CD14-positive monocyte (primary cell): ENCODE data around the gene NAA25. TPM values are rescaled to one million over a fixed set of nuclear protein-coding genes. Genes with fewer than 3 reads are reported as not detected.

Experiments
- DNase-seq, 3 donors: peaks; one replicate each; pipeline ENCODE4 v3.0.0-alpha.2; 2011 to 2022
- H2AFZ ChIP-seq: 2 replicates; pipeline ENCODE4 v1.6.0; 2012; ENCODE audit warnings: mild to moderate bottlenecking, low read depth, low read length, inconsistent platforms; ENCODE audit not compliant: insufficient read depth, poor library complexity, severe bottlenecking
- H3K27ac ChIP-seq, 2 donors: 1 replicate in 1 of 2; 2 replicates in 1 of 2; pipeline ENCODE4 v1.5.1; 2012 to 2013; ENCODE audit warnings: low read length in 2 of 2, control low read depth in 1 of 2, inconsistent platforms in 1 of 2, low read depth in 1 of 2, mild to moderate bottlenecking in 1 of 2
- H3K27me3 ChIP-seq, 2 donors: one replicate each; pipeline versions ENCODE4 v1.6.0 to v1.6.1; 2011 to 2013; ENCODE audit warnings: low read length in 2 of 2; ENCODE audit not compliant: control insufficient read depth in 2 of 2, insufficient read depth in 2 of 2
- H3K36me3 ChIP-seq, 2 donors: replicated peaks in 1 of 2; 1 replicate in 1 of 2; 2 replicates in 1 of 2; pipeline versions ENCODE4 v1.5.1 to v1.6.1; 2012 to 2013; ENCODE audit warnings: low read length in 2 of 2, control low read depth in 1 of 2, inconsistent platforms in 1 of 2, mild to moderate bottlenecking in 1 of 2; ENCODE audit not compliant: insufficient read depth in 2 of 2, control insufficient read depth in 1 of 2
- H3K4me1 ChIP-seq, 2 donors: 1 replicate in 1 of 2; 2 replicates in 1 of 2; pipeline versions ENCODE4 v1.5.1 to v1.6.1; 2012 to 2013; ENCODE audit warnings: low read length in 2 of 2, control low read depth in 1 of 2, inconsistent platforms in 1 of 2, mild to moderate bottlenecking in 1 of 2, moderate library complexity in 1 of 2; ENCODE audit not compliant: insufficient read depth in 2 of 2, control insufficient read depth in 1 of 2
- H3K4me2 ChIP-seq: replicated peaks from 2 replicates; pipeline ENCODE3; 2012; ENCODE audit warnings: low read length, moderate library complexity, mild to moderate bottlenecking; ENCODE audit not compliant: poor library complexity, severe bottlenecking; ENCODE audit errors: extremely low read depth
- H3K4me3 ChIP-seq, 3 experiments: fragments of 200-600 bp in 1 of 3; sonication (generic) in 1 of 3; replicated peaks in 1 of 3; 1 replicate in 2 of 3; 2 replicates in 1 of 3; pipeline ENCODE4 v1.5.1; 2011 to 2013; ENCODE audit warnings: low read length in 3 of 3, mild to moderate bottlenecking in 3 of 3, control low read depth in 2 of 3, low read depth in 2 of 3, inconsistent platforms in 1 of 3, moderate library complexity in 1 of 3
- H3K79me2 ChIP-seq: 2 replicates; pipeline ENCODE4 v1.6.0; 2012; ENCODE audit warnings: mild to moderate bottlenecking, control low read depth, inconsistent platforms, low read length, moderate library complexity; ENCODE audit not compliant: insufficient read depth
- H3K9ac ChIP-seq: 2 replicates; pipeline ENCODE4 v1.6.0; 2017; ENCODE audit warnings: low read length, mild to moderate bottlenecking; ENCODE audit not compliant: insufficient read depth, poor library complexity, severe bottlenecking
- H3K9me3 ChIP-seq, 2 donors: replicated peaks in 1 of 2; 1 replicate in 1 of 2; 2 replicates in 1 of 2; pipeline versions ENCODE4 v1.5.1 to v1.6.1; 2012 to 2013; ENCODE audit warnings: low read length in 2 of 2, control low read depth in 1 of 2; ENCODE audit not compliant: control insufficient read depth in 1 of 2, insufficient read depth in 1 of 2
- H4K20me1 ChIP-seq: 2 replicates; pipeline ENCODE4 v1.6.0; 2012; ENCODE audit warnings: mild to moderate bottlenecking, low read length, control low read depth, moderate library complexity; ENCODE audit not compliant: insufficient read depth
- H3K27ac Mint-ChIP-seq, 7 donors: one replicate each; pipeline ENCODE4 v1.8.0; 2020; ENCODE audit warnings: mild to moderate bottlenecking in 7 of 7, mixed read lengths in 7 of 7, moderate library complexity in 6 of 7, inconsistent platforms in 2 of 7
- H3K27me3 Mint-ChIP-seq, 3 donors: one replicate each; pipeline ENCODE4 v1.8.0; 2021 to 2022; ENCODE audit warnings: low read depth in 3 of 3, mild to moderate bottlenecking in 3 of 3, mixed read lengths in 3 of 3, moderate library complexity in 3 of 3, inconsistent platforms in 1 of 3
- H3K36me3 Mint-ChIP-seq, 2 donors: one replicate each; pipeline ENCODE4 v1.8.0; 2020; ENCODE audit warnings: mixed read lengths in 2 of 2, inconsistent platforms in 1 of 2, mild to moderate bottlenecking in 1 of 2
- H3K4me1 Mint-ChIP-seq: one replicate; pipeline ENCODE4 v1.8.0; 2020; ENCODE audit warnings: mild to moderate bottlenecking, mixed read lengths
- H3K4me3 Mint-ChIP-seq, 2 donors: one replicate each; pipeline ENCODE4 v1.8.0; 2020; ENCODE audit warnings: mild to moderate bottlenecking in 2 of 2, mixed read lengths in 2 of 2, moderate library complexity in 1 of 2
- H3K9me3 Mint-ChIP-seq, 7 donors: one replicate each; pipeline ENCODE4 v1.8.0; 2020 to 2022; ENCODE audit warnings: mixed read lengths in 7 of 7, mild to moderate bottlenecking in 6 of 7, moderate library complexity in 6 of 7, inconsistent platforms in 2 of 7
- CTCF ChIP-seq: fragments of 200-600 bp; IDR thresholded peaks from one replicate; pipeline ENCODE4 v1.8.0; 2022; ENCODE audit warnings: antibody characterized with exemption, mild to moderate bottlenecking
- WGBS: methylation state at CpG from one replicate; pipeline ENCODE4 v1.1.5; 2013; ENCODE audit warnings: missing lambda C conversion rate; ENCODE audit not compliant: insufficient coverage; 5-methylcytosine and 5-hydroxymethylcytosine counted together
- intact Hi-C, 2 donors: fragments of 100-400 bp; cut with micrococcal nuclease; formaldehyde crosslinking; loops; one replicate each; pipeline versions ENCODE4 v1.15.0 to v1.15.1; 2023
- polyA plus RNA-seq, 3 donors: library from polyadenylated mRNA; depleted of rRNA in 1 of 3; unstranded in 2 of 3; stranded (reverse) in 1 of 3; fragments of 300-500 nt in 2 of 3; fragments of >200 nt in 1 of 3; fragmentation: Illumina TruSeq in 2 of 3; gene quantifications; 1 replicate in 2 of 3; 2 replicates in 1 of 3; pipeline ENCODE4 v1.2.3, GENCODE V29; 2012 to 2021

NAA25 gene
- polyA plus RNA-seq, 3 donors: 4.3 to 7.9 (median 7.3) TPM

DNA sequence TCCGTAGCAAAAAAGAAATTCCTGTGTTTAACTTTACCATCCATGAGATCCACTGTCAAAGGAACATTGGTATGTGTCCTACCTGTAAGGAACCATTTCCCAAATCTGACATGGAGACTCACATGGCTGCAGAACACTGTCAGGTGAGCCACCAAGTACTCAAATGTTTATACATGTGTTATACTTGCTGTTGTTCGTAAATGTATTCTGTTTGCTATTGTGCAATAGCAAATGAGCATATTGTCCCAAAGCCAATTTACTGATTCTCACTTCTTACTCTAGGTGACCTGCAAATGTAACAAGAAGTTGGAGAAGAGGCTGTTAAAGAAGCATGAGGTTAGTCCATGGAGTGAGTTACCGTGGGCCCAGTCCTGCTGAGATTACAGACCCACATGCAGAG, 26.1 kb upstream of the NAA25 start:
- no peak overlapping the region for H3K4me3 Mint-ChIP-seq
- H3K27me3 Mint-ChIP-seq: no peaks in the 10 kb centered on the region
- Histone ChIP-seq H3K36me3 (peaks cover 38 to 62% of the 10 kb centered on the region in 2 donors), H3K9me3 (no peaks in the 10 kb centered on the region), H3K4me1 (peaks cover 33 to 51% of the 10 kb centered on the region in 2 donors), H3K9ac (no peak overlapping the region), H4K20me1 (peaks cover 56% of the 10 kb centered on the region), H3K79me2 (peaks cover 54% of the 10 kb centered on the region), H3K4me2 (no peak overlapping the region), H3K27ac (no peak overlapping the region), H3K4me3 (no peak overlapping the region), H3K27me3 (no peaks in the 10 kb centered on the region), H2AFZ (no peak overlapping the region)
- DNase-seq: no peak
- no peak for TF ChIP-seq CTCF
- intact Hi-C loops: loop anchor here in 1 of 2 donors (5.0 kb wide), 1 partner anchor 273 kb away; the partner anchor contains the start of gene RPL6
- no peak overlapping the region for H3K27ac Mint-ChIP-seq
- H3K4me1 Mint-ChIP-seq: peaks cover 38% of the 10 kb centered on the region
- H3K36me3 Mint-ChIP-seq: peaks cover 36 to 62% of the 10 kb centered on the region in 2 donors
- WGBS: 94% methylated on average over 2 of the region's 3 CpGs
- H3K9me3 Mint-ChIP-seq: peaks cover 0 to 2% (median 0%) of the 10 kb centered on the region in 7 donors

DNA sequence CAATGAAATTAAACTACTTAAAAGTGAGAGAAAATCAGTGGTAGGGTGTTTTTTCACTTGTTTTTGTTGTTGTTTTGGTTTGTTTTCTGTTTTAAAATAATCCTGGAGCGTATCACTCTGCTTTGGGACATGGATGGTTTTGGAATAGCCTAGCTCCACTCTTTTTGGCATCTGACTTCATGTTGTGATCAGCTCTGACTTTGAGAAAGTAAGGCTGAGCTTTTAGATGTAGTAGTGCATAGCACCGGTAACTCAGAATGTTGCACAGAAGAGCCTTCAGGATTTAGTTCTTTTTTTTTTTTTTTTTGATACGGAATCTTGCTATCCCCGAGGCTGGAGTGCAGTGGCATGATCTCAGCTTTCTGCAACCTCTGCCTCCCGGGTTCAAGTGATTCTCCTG, 24.8 kb upstream of the NAA25 start:
- WGBS: 96% methylated on average over 3 of the region's 5 CpGs
- H3K79me2 ChIP-seq: peaks cover 68% of the 10 kb centered on the region
- H3K27me3 ChIP-seq: no peaks in the 10 kb centered on the region
- H4K20me1 ChIP-seq: peaks cover 47% of the 10 kb centered on the region
- no peak overlapping the region for H2AFZ ChIP-seq
- no peak overlapping the region for H3K9ac ChIP-seq
- Mint-ChIP-seq H3K4me3 (no peak overlapping the region), H3K27ac (peak overlapping the region in 2 of 7 donors; percentile 25 to 63), H3K9me3 (peaks cover 0 to 2% (median 0%) of the 10 kb centered on the region in 7 donors), H3K27me3 (no peaks in the 10 kb centered on the region), H3K36me3 (peaks cover 33 to 55% of the 10 kb centered on the region in 2 donors), H3K4me1 (peaks cover 43% of the 10 kb centered on the region)
- H3K9me3 ChIP-seq: no peaks in the 10 kb centered on the region
- peaks cover 33 to 53% of the 10 kb centered on the region in 2 donors for H3K4me1 ChIP-seq
- TF ChIP-seq CTCF: no peak
- no peak overlapping the region for H3K4me3 ChIP-seq
- peaks cover 38 to 54% of the 10 kb centered on the region in 2 donors for H3K36me3 ChIP-seq
- intact Hi-C loops: loop anchor here in 1 of 2 donors (5.0 kb wide), 1 partner anchor 274 kb away; the partner anchor contains the start of gene RPL6
- no peak overlapping the region for H3K4me2 ChIP-seq
- peak overlapping the region in 1 of 2 donors; percentile 89 for H3K27ac ChIP-seq
- no peak for DNase-seq
